Pancreas (tissue), 10 donors: ENCODE measurements around the gene PRDM15. TPM values are rescaled to one million over a fixed set of nuclear protein-coding genes. Genes with fewer than 3 reads are reported as not detected.

Experiments
- ATAC-seq, 4 donors: fragments of 200-7000 bp; cut with Tn5 transposase; one replicate each; pipeline versions ENCODE4 v1.8.0 to v1.9.1; 2020; ENCODE audit warnings: mild to moderate bottlenecking in 4 of 4, moderate library complexity in 4 of 4
- DNase-seq, 6 donors: peaks; one replicate each; pipeline ENCODE4 v3.0.0-alpha.2; 2020
- FAIRE-seq: peaks from 2 replicates; lab custom pipeline; 2012; peaks lifted over from hg19 to GRCh38; lab: Jason Lieb, UNC
- H3K27ac ChIP-seq, 4 donors: fragments of 200-600 bp; sonication (generic); 1 replicate in 3 of 4; 2 replicates in 1 of 4; pipeline versions ENCODE4 v1.5.0 to v1.8.0; 2020
- H3K27me3 ChIP-seq, 4 donors: fragments of 200-600 bp; one replicate each; pipeline ENCODE4 v1.8.0; 2021
- H3K36me3 ChIP-seq, 3 donors: fragments of 200-600 bp; sonication (generic) in 1 of 3; one replicate each; pipeline versions ENCODE4 v1.5.0 to v1.8.0; 2020 to 2021
- H3K4me1 ChIP-seq, 3 donors: fragments of 200-600 bp; one replicate each; pipeline ENCODE4 v1.8.0; 2021
- H3K4me3 ChIP-seq, 4 donors: fragments of 200-600 bp; sonication (generic) in 2 of 4; one replicate each; pipeline versions ENCODE4 v1.5.0 to v1.8.0; 2020 to 2021
- H3K9me3 ChIP-seq, 4 donors: fragments of 200-600 bp; one replicate each; pipeline ENCODE4 v1.8.0; 2021
- CTCF ChIP-seq, 4 donors: fragments of 200-600 bp; sonication (generic) in 3 of 4; IDR thresholded peaks; one replicate each; pipeline versions ENCODE4 v1.5.0 to v1.8.0; 2021; ENCODE audit warnings: antibody characterized with exemption in 4 of 4
- WGBS, 2 donors: extraction: QIAGEN DNeasy Blood & Tissue Kit; methylation state at CpG; one replicate each; pipeline ENCODE4 v1.1.7; 2013; 5-methylcytosine and 5-hydroxymethylcytosine counted together
- intact Hi-C, 3 donors: fragments of 100-400 bp; cut with DNase I; formaldehyde crosslinking; loops; one replicate each; pipeline versions ENCODE4 v1.11.1 to v1.14.2; 2022
- polyA plus RNA-seq, 2 donors: library from polyadenylated mRNA; stranded (reverse); fragments of 200-250 nt; gene quantifications; one replicate each; pipeline ENCODE4 v1.2.3, GENCODE V29; 2013
- total RNA-seq, 6 donors: library from RNA; stranded (reverse); fragmentation: NEBNext Ultra II Directional in 4 of 6; extraction: Animal tissue kit (Norgen Biotek cat#: 25700) in 4 of 6; gene quantifications; one replicate each; pipeline versions ENCODE4 v1.2.1 to v1.2.4, GENCODE V29; 2021 to 2023
- donor health status: healthy with polysubstance abuse.
- donor health status: DM: no; HTN: no; CAD: no; lungs with moderate emphysema.
- donor health status: DM: no; HTN: no; CAD: no.
- donor health status: control.
- donor health status: control.
- donor health status: Bipolar disorder and iron deficiency.
- donor health status: DM: yes; HTN: yes; CAD: no.
- donor health status: DM: no; HTN: no; CAD: no.
- donor health status: DM: no; HTN: no; CAD: no.
- donor health status: DM: yes; HTN: yes; CAD: no.

Gene PRDM15
- total and polyA plus RNA-seq, 8 donors = 1.6 to 3.9 (median 3.4) TPM

- H3K4me3 ChIP-seq = no peak overlapping the region
- TF ChIP-seq CTCF (IDR thresholded peaks at IDR 0.05) = no peak
Measured at GRCh38 chr21:41845310-41846032, 33.7 kb downstream of the PRDM15 start.

GRCh38 chr21:41843584-41843983 is 35.6 kb downstream of the PRDM15 start:
- DNase-seq (peak in 1 of 6 donors; percentile 13), FAIRE-seq (no peak), ATAC-seq (no peak)
- H3K27ac ChIP-seq = no peak overlapping the region
- H3K4me1 ChIP-seq = no peaks in the 10 kb centered on the region
- H3K9me3 ChIP-seq = no peaks in the 10 kb centered on the region
- H3K27me3 ChIP-seq = no peaks in the 10 kb centered on the region
- H3K36me3 ChIP-seq = no peaks in the 10 kb centered on the region
- TF ChIP-seq CTCF (IDR thresholded peaks at IDR 0.05) = no peak
- H3K4me3 ChIP-seq = no peak overlapping the region
- WGBS, 2 donors = 99 to 100% methylated on average over 2 of the region's 2 CpGs
- intact Hi-C loops = no loop called here

More at GRCh38 chr21:41845310-41846032, 33.7 kb downstream of the PRDM15 start:
- FAIRE-seq = no peak
- ATAC-seq = no peak
- Histone ChIP-seq H3K9me3 (no peaks in the 10 kb centered on the region), H3K4me1 (no peaks in the 10 kb centered on the region), H3K36me3 (no peaks in the 10 kb centered on the region), H3K27ac (no peak overlapping the region), H3K27me3 (no peaks in the 10 kb centered on the region)
- DNase-seq = no peak
- WGBS, 2 donors = 82 to 86% methylated on average over 21 of the region's 21 CpGs
- intact Hi-C loops = no loop called here

GRCh38 chr21:41840880-41841279 is 38.3 kb downstream of the PRDM15 start:
- Histone ChIP-seq H3K27me3 (no peaks in the 10 kb centered on the region), H3K27ac (no peak overlapping the region), H3K4me1 (no peaks in the 10 kb centered on the region), H3K36me3 (peaks cover 0 to 3% (median 0%) of the 10 kb centered on the region in 3 donors), H3K4me3 (no peak overlapping the region), H3K9me3 (no peaks in the 10 kb centered on the region)
- FAIRE-seq (no peak), ATAC-seq (no peak), DNase-seq (no peak)
- no peak for TF ChIP-seq CTCF (IDR thresholded peaks at IDR 0.05)
- WGBS, 2 donors = 97 to 98% methylated on average over 1 of the region's 1 CpG
- intact Hi-C loops = no loop called here

GRCh38 chr21:41839387-41840000 is 39.6 kb downstream of the PRDM15 start:
- H3K27ac ChIP-seq = no peak overlapping the region
- intact Hi-C loops = no loop called here
- ATAC-seq (no peak), DNase-seq (peak in 1 of 6 donors; percentile 44), FAIRE-seq (no peak)
- H3K4me3 ChIP-seq = no peak overlapping the region
- no peaks in the 10 kb centered on the region for H3K4me1 ChIP-seq
- no peaks in the 10 kb centered on the region for H3K9me3 ChIP-seq
- WGBS, 2 donors = 95% methylated on average over 20 to 21 of the region's 21 CpGs
- H3K27me3 ChIP-seq = no peaks in the 10 kb centered on the region
- peaks cover 0 to 3% (median 0%) of the 10 kb centered on the region in 3 donors for H3K36me3 ChIP-seq
- TF ChIP-seq CTCF (IDR thresholded peaks at IDR 0.05) = no peak
